Thymus (tissue), 11 donors: Measurements from ENCODE around the gene OR10D3. TPM values are rescaled to one million over a fixed set of nuclear protein-coding genes. Genes with fewer than 3 reads are reported as not detected.
"Not testable (repeated sequence)": the region's sequence is repeated elsewhere in the genome, so short reads cannot be mapped to it uniquely, and the experiment has no call there.

Experiments
- DNase-seq, 9 donors: peaks; one replicate each; pipeline ENCODE4 v3.0.0-alpha.2; 2013; ENCODE audit warnings: low spot score in 9 of 9, low read depth in 6 of 9, missing footprints in 1 of 9
- H3K27ac ChIP-seq, 2 donors: one replicate each; pipeline ENCODE4 v1.5.1; 2013; ENCODE audit warnings: control low read depth in 1 of 2, low read depth in 1 of 2, low read length in 1 of 2, mild to moderate bottlenecking in 1 of 2, moderate library complexity in 1 of 2
- H3K27me3 ChIP-seq, 2 donors: one replicate each; pipeline ENCODE4 v1.5.1; 2013; ENCODE audit warnings: low read length in 1 of 2; ENCODE audit not compliant: control insufficient read depth in 2 of 2, insufficient read depth in 1 of 2
- H3K36me3 ChIP-seq, 2 donors: one replicate each; pipeline ENCODE4 v1.5.1; 2013; ENCODE audit warnings: low read length in 1 of 2, mild to moderate bottlenecking in 1 of 2, moderate library complexity in 1 of 2; ENCODE audit not compliant: control insufficient read depth in 2 of 2, insufficient read depth in 2 of 2
- H3K4me1 ChIP-seq, 2 donors: one replicate each; pipeline ENCODE4 v1.5.1; 2013; ENCODE audit warnings: low read length in 2 of 2; ENCODE audit not compliant: control insufficient read depth in 2 of 2, insufficient read depth in 2 of 2
- H3K4me3 ChIP-seq, 2 donors: one replicate each; pipeline ENCODE4 v1.5.1; 2013; ENCODE audit warnings: low read length in 2 of 2, control low read depth in 1 of 2, mild to moderate bottlenecking in 1 of 2
- H3K9me3 ChIP-seq, 2 donors: one replicate each; pipeline ENCODE4 v1.5.1; 2013; ENCODE audit warnings: low read length in 1 of 2, mild to moderate bottlenecking in 1 of 2; ENCODE audit not compliant: control insufficient read depth in 2 of 2, insufficient read depth in 1 of 2
- WGBS: extraction: QIAGEN DNeasy Blood & Tissue Kit; methylation state at CpG from one replicate; pipeline ENCODE4 v1.1.7; 2013; 5-methylcytosine and 5-hydroxymethylcytosine counted together
- polyA plus RNA-seq: library from polyadenylated mRNA; stranded (reverse); fragments of 200-250 nt; gene quantifications from one replicate; pipeline ENCODE4 v1.2.3, GENCODE V29; 2013
- total RNA-seq: library from RNA; stranded (reverse); fragments of 120-200 nt; gene quantifications from one replicate; pipeline ENCODE4 v1.2.4, GENCODE V29; 2013
- donor health status: healthy.

The OR10D3 gene
- total and polyA plus RNA-seq, 2 donors, result not detected

DNA sequence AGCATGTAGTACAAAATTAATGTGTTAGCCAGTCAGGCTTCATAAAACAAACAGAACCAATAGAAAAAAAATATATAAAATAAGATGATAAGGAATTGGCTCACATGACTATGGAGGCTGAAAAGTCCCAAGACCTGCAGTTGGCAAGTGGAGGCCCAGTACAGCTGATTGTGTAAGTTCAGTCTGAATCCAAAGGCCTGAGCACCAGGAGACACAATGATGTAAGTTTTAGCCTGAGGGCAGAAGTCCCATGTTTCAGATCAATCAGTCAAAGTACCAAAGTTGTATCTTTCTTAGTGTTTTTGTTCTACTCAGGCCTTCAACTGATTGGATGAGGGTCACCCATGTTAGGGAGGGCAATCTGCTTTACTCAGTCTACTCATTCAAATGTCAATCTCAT is 14.3 kb upstream of the OR10D3 start:
- H3K4me1 ChIP-seq, result no peaks in the 10 kb centered on the region
- H3K36me3 ChIP-seq, result no peaks in the 10 kb centered on the region
- DNase-seq, result no peak
- no peak overlapping the region for H3K4me3 ChIP-seq
- H3K27ac ChIP-seq, result no peak overlapping the region
- no peaks in the 10 kb centered on the region for H3K9me3 ChIP-seq
- no peaks in the 10 kb centered on the region for H3K27me3 ChIP-seq

DNA sequence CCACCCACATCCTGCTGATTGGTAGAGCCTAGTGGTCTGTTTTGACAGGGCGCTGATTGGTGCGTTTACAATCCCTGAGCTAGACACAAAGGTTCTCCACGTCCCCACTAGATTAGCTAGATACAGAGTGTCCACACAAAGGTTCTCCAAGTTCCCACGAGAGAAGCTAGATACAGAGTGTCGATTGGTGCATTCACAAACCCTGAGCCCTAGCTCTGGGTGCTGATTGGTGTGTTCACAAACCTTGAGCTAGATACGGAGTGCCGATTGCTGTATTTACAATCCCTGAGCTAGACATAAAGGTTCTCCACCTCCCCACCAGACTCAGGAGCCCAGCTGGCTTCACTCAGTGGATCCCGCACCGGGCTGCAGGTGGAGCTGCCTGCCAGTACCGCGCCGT is 12.8 kb upstream of the OR10D3 start:
- not testable (repeated sequence) for H3K9me3 ChIP-seq, H3K27me3 ChIP-seq, H3K36me3 ChIP-seq, DNase-seq, H3K27ac ChIP-seq, H3K4me1 ChIP-seq, H3K4me3 ChIP-seq
- 86% methylated on average over 2 of the region's 12 CpGs for WGBS

DNA sequence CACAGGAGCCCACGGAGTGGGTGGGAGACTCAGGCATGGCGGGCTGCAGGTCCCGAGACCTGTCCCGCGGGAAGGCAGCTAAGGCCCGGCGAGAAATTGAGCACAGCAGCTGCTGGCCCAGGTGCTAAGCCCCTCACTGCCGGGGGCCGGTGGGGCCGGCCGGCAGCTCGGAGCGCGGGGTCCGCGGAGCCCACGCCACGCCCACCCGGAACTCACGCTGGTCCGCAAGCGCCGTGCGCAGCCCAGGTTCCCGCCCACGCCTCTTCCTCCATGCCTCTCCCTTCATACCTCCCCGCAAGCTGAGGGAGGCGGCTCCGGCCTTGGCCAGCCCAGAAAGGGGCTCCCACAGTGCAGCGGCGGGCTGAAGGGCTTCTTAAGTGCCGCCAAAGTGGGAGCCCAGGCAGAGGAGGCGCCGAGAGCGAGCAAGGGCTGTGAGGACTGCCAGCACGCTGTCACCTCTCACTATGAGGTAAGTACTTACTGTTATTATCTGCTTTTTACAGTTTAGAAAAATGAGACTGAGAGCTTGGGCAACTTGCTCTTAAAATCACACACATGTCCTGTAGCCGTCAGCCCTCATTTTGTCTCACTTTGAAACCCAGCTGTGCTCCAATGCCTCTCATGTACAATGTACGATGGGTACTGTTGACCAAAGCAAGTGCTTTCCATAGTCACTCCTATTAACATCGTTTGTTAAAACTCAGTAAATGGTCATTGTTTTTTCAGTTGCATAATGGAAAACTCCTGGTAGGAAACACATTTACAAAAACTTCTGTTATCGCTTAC is 12.2 kb upstream of the OR10D3 start:
- H3K4me1 ChIP-seq, result no peaks in the 10 kb centered on the region
- H3K27ac ChIP-seq, result no peak overlapping the region
- DNase-seq, result no peak
- no peaks in the 10 kb centered on the region for H3K27me3 ChIP-seq
- over 99% methylated on average over 35 of the region's 40 CpGs for WGBS
- no peaks in the 10 kb centered on the region for H3K9me3 ChIP-seq
- no peaks in the 10 kb centered on the region for H3K36me3 ChIP-seq
- no peak overlapping the region for H3K4me3 ChIP-seq

DNA sequence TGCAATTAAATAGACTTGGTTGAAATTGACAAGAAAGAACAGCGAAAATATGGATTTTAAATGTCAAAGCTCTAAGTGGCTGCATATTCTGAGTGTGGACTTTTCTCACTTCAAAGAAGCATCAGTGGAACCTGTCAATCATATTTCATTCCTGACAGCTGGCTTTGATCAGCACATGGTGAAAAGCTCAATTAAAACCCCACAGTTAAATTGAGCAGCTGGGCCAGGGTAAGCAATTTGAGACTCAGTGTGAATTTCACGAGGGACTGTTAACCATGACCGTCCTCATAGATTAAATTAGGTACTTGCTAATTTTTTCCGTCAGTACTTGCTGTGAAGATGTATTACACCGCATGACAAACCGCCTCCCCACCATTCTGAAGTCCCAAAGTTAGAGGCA is 11.0 kb upstream of the OR10D3 start:
- Histone ChIP-seq H3K4me1 (no peaks in the 10 kb centered on the region), H3K4me3 (no peak overlapping the region), H3K27ac (no peak overlapping the region), H3K27me3 (no peaks in the 10 kb centered on the region), H3K9me3 (no peaks in the 10 kb centered on the region), H3K36me3 (no peaks in the 10 kb centered on the region)
- WGBS, result 94% methylated on average over 6 of the region's 6 CpGs
- no peak for DNase-seq

DNA sequence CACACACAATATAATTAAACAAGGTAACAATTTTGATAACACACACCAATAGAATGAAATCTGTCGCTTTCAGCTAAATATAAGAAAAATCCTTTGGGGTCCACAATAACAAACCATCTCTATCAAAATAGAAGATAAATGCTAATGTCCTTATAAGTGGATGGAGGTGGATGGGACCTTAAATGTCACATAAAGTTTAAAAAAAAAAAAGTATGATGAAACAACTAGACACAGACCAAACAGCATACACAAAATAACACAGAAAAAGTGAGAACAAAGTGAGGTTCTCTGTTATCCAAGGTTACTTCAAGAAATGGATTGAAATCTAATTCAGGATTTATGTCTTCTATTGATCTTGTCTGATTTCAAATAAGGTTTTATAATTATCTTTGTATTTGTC is 10.5 kb upstream of the OR10D3 start:
- Histone ChIP-seq H3K27ac (no peak overlapping the region), H3K27me3 (no peaks in the 10 kb centered on the region), H3K36me3 (no peaks in the 10 kb centered on the region), H3K4me3 (no peak overlapping the region), H3K4me1 (no peaks in the 10 kb centered on the region), H3K9me3 (no peaks in the 10 kb centered on the region)
- whole genome bisulfite sequencing, result 97% methylated on average over 1 of the region's 1 CpG
- DNase-seq, result no peak

DNA sequence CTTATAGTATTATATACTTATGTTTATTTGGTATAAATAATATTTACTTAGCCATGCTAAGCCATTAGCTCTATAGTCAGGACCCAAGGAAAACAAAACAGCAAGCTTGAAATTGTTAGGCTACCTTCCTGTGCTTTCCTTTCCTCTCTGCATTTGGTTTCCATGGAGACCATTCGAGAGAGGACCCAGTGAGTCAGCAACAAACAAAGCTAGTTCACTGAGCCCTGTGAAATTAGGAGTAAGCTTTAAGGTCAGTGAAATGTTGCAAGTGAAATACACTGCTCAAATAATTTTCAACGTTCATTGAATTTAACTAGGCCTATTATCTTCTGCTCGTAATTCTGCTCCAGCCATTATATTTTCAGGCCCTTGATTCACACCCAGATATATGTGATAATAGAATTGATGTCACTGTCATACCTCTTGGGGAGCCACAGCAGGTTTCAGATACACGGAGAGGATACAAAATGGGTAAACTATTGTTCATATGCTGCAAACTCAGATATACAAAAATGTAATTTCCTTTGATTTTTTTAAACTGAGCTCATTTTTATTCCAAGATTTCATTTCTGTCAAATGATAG is 9.1 kb upstream of the OR10D3 start:
- Histone ChIP-seq H3K27ac (no peak overlapping the region), H3K4me1 (no peaks in the 10 kb centered on the region), H3K27me3 (no peaks in the 10 kb centered on the region), H3K36me3 (no peaks in the 10 kb centered on the region), H3K4me3 (no peak overlapping the region), H3K9me3 (no peaks in the 10 kb centered on the region)
- WGBS, result 44% methylated on average over 4 of the region's 4 CpGs
- DNase-seq, result no peak

DNA sequence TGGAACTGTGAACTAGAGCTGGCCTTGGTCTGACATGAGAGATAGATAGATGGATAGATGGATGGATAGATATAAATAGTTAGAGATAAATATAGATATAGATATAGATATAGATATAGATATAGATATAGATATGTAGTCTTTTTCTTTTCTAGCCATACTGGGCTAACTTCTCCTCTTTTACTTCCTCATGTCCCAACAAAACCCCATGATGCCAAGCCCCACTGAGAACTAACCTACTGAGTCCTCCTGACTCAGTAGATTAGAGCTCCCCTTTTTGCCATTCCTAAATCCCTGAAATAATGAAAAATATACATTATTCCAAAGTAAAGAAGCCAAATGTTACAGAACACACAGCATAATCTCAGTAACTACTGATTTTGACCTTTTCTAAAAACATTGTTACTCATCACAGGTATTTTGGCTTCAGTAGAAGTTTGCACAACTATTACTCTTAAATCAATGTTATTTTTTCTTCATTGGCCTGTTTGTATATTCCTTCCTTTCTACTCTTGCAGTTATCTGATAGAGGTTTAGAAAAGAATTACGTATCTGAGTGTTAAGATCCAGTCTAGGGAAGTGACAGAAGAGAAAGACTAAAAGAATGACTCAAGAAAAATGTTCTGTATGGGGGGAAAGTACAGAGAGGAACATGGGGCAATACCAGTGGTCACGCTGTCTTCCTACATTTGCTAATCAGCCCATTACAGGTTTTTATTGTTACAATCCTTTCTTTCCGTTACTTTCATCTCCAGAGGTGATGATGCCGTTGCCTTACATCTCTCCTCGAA is 6.0 kb upstream of the OR10D3 start:
- WGBS, result 91% methylated on average over 5 of the region's 5 CpGs
- Histone ChIP-seq H3K9me3 (no peaks in the 10 kb centered on the region), H3K4me1 (no peaks in the 10 kb centered on the region), H3K27ac (no peak overlapping the region), H3K4me3 (no peak overlapping the region), H3K27me3 (no peaks in the 10 kb centered on the region), H3K36me3 (no peaks in the 10 kb centered on the region)
- no peak for DNase-seq

DNA sequence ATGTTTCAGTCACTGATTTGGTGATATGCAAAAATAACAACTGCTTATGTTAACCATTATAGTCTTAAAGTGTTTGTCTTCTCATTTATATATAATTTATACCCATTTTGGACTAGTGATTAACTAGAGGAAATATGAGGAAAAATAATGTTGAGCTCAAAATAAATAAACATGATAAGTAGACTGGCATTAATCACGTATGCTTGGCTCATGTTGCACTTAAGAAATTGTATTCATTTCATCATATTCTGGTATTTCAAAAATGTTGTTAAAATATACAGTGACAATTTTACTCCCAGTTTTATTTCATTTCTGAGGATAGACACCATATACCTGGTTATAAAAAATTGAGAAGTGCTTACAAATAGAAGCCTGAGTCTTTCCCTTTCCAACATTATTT is 3.8 kb upstream of the OR10D3 start:
- no peaks in the 10 kb centered on the region for H3K4me1 ChIP-seq
- 93% methylated on average over 1 of the region's 1 CpG for WGBS
- no peak for DNase-seq

More for the DNA sequence above, 3.8 kb upstream of the OR10D3 start:
- Histone ChIP-seq H3K9me3 (no peaks in the 10 kb centered on the region), H3K27me3 (no peaks in the 10 kb centered on the region), H3K36me3 (no peaks in the 10 kb centered on the region), H3K27ac (no peak overlapping the region), H3K4me3 (no peak overlapping the region)
